Measurements from ENCODE around the gene TMEM30A. TPM values are rescaled to one million over a fixed set of nuclear protein-coding genes. Genes with fewer than 3 reads are reported as not detected.

TMEM30A gene
- total and polyA plus RNA-seq, 4 donors, result 33.3 to 71.0 (median 45.4) TPM

- Histone ChIP-seq H3K9me3 (ENCODE audit: control insufficient read depth in 4 of 4, low read length in 3 of 4) (no peaks in the 10 kb centered on the region), H3K9ac (ENCODE audit: low read depth in 1 of 2, low read length in 2 of 2) (no peak overlapping the region), H3K27ac (ENCODE audit: low read depth in 1 of 2, low read length in 2 of 2) (no peak overlapping the region), H3K36me3 (ENCODE audit: control insufficient read depth in 4 of 4, insufficient read depth in 3 of 4, low read depth in 1 of 4, low read length in 3 of 4) (no peaks in the 10 kb centered on the region), H3K4me3 (ENCODE audit: low read depth in 1 of 3, low read length in 3 of 3) (no peak overlapping the region), H3K27me3 (ENCODE audit: control insufficient read depth in 4 of 4, insufficient read depth in 4 of 4, low read length in 3 of 4) (peaks cover 0 to 29% (median 11%) of the 10 kb centered on the region in 4 donors), H3K4me1 (ENCODE audit: control insufficient read depth in 4 of 4, insufficient read depth in 4 of 4, low read length in 3 of 4) (peaks cover 18 to 46% (median 28%) of the 10 kb centered on the region in 4 donors)
- TF ChIP-seq MAX (IDR thresholded peaks at IDR 0.05) (no peak), FOXA2 (IDR thresholded peaks at IDR 0.05) (no peak), JUND (IDR thresholded peaks at IDR 0.05) (no peak), CTCF (IDR thresholded peaks at IDR 0.05; ENCODE audit: low read depth, low read length, missing input control) (no peak), GABPA (IDR thresholded peaks at IDR 0.05 in 1 of 2, conservative IDR thresholded peaks at IDR 0.05 in 1 of 2) (no peak), HNF4A (conservative IDR thresholded peaks at IDR 0.05) (no peak), YY1 (IDR thresholded peaks at IDR 0.05) (no peak), NR2F2 (IDR thresholded peaks at IDR 0.05) (no peak), EGR1 (IDR thresholded peaks at IDR 0.05; ENCODE audit: low read depth in 2 of 2) (no peak), FOXA1 (IDR thresholded peaks at IDR 0.05) (no peak), HNF4G (IDR thresholded peaks at IDR 0.05) (no peak)
- 18% methylated on average over 5 of the region's 5 CpGs for WGBS
- no peak for DNase-seq (ENCODE audit: low spot score)
Observed at GRCh38 chr6:75203721-75204120, 80.9 kb downstream of the TMEM30A start.

Other genes starting within 250 kb of the TMEM30A start
- gene COL12A1, start 78.7 kb downstream of the TMEM30A start, total RNA-seq, result 1 to 10 TPM; 2.1 to 5.1 TPM
- gene COL12A1, start 78.7 kb downstream of the TMEM30A start, polyA plus RNA-seq, result 1 to 10 TPM in 1 of 2 donors, under 1 TPM in 1; 0.15 to 1.5 TPM
- gene COX7A2, start 41.0 kb downstream of the TMEM30A start, total RNA-seq, result 100 to 1,000 TPM in 1 of 2 donors, 10 to 100 TPM in 1; 69.8 to 279 TPM
- 100 to 1,000 TPM; 299 to 583 TPM for gene COX7A2, start 41.0 kb downstream of the TMEM30A start, polyA plus RNA-seq
- gene FILIP1, start 209.0 kb upstream of the TMEM30A start, total RNA-seq, result 1 to 10 TPM in 1 of 2 donors, under 1 TPM in 1; 0.70 to 2.8 TPM
- 1 to 10 TPM in 1 of 2 donors, under 1 TPM in 1; 0.85 to 1.3 TPM for gene FILIP1, start 209.0 kb upstream of the TMEM30A start, polyA plus RNA-seq

Data from liver (tissue), 9 donors.